HEK293 (cell line): Measurements from ENCODE around the gene RNF40.

ENCODE experiments used
- ELK4 ChIP-seq: IDR thresholded peaks from 2 replicates; pipeline ENCODE4 v1.6.1; 2011; ENCODE audit warnings: mild to moderate bottlenecking, low read depth, low read length, borderline replicate concordance
- GLIS1 ChIP-seq: fragments of 450-650 bp; formaldehyde crosslinking; IDR thresholded peaks from 2 replicates; pipeline ENCODE4 v1.5.1; 2016; ENCODE audit warnings: missing biosample characterization, missing genetic modification characterization
- KLF8 ChIP-seq: fragments of 450-650 bp; formaldehyde crosslinking; IDR thresholded peaks from 2 replicates; pipeline ENCODE4 v1.5.1; 2016; ENCODE audit warnings: missing biosample characterization, missing genetic modification characterization
- KLF9 ChIP-seq: fragments of 450-650 bp; formaldehyde crosslinking; IDR thresholded peaks from 2 replicates; pipeline ENCODE4 v1.5.1; 2016; ENCODE audit warnings: missing biosample characterization, missing genetic modification characterization, low read depth
- SP2 ChIP-seq: fragments of 450-650 bp; formaldehyde crosslinking; IDR thresholded peaks from 2 replicates; pipeline ENCODE4 v1.5.1; 2016; ENCODE audit warnings: missing biosample characterization, missing genetic modification characterization
- ZBTB8A ChIP-seq: fragments of 450-650 bp; formaldehyde crosslinking; IDR thresholded peaks from 2 replicates; pipeline ENCODE4 v1.5.1; 2016; ENCODE audit warnings: missing biosample characterization, missing genetic modification characterization
- ZFHX2 ChIP-seq: fragments of 450-650 bp; formaldehyde crosslinking; conservative IDR thresholded peaks from 2 replicates; pipeline ENCODE4 v1.5.1; 2016; ENCODE audit warnings: missing biosample characterization, missing genetic modification characterization
- ZNF133 ChIP-seq: fragments of 450-650 bp; formaldehyde crosslinking; IDR thresholded peaks from 2 replicates; pipeline ENCODE4 v1.5.1; 2016; ENCODE audit warnings: missing biosample characterization, missing genetic modification characterization
- ZNF148 ChIP-seq: fragments of 450-650 bp; formaldehyde crosslinking; IDR thresholded peaks from 2 replicates; pipeline ENCODE4 v1.5.0; 2017; ENCODE audit warnings: missing biosample characterization, missing genetic modification characterization, borderline replicate concordance
- ZNF157 ChIP-seq: fragments of 450-650 bp; formaldehyde crosslinking; IDR thresholded peaks from 2 replicates; pipeline ENCODE4 v1.5.1; 2016; ENCODE audit warnings: missing biosample characterization, missing genetic modification characterization
- ZNF19 ChIP-seq: fragments of 450-650 bp; formaldehyde crosslinking; IDR thresholded peaks from 2 replicates; pipeline ENCODE4; 2016; ENCODE audit warnings: missing biosample characterization, missing genetic modification characterization, low read depth
- ZNF350 ChIP-seq: fragments of 450-650 bp; formaldehyde crosslinking; IDR thresholded peaks from 2 replicates; pipeline ENCODE4 v1.5.0; 2017; ENCODE audit warnings: missing biosample characterization, mild to moderate bottlenecking, missing genetic modification characterization
- ZNF518A ChIP-seq: fragments of 450-650 bp; formaldehyde crosslinking; conservative IDR thresholded peaks from 2 replicates; pipeline ENCODE4 v1.5.1; 2016; ENCODE audit warnings: low read depth, missing biosample characterization, missing genetic modification characterization
- ZNF529 ChIP-seq: fragments of 450-650 bp; formaldehyde crosslinking; IDR thresholded peaks from 2 replicates; pipeline ENCODE4 v1.5.1; 2017; ENCODE audit warnings: missing genetic modification characterization, missing biosample characterization; ENCODE audit not compliant: insufficient replicate concordance
- ZNF530 ChIP-seq: fragments of 450-650 bp; formaldehyde crosslinking; IDR thresholded peaks from 2 replicates; pipeline ENCODE4 v1.5.1; 2016; ENCODE audit warnings: low read depth, missing biosample characterization, missing genetic modification characterization
- ZNF558 ChIP-seq: fragments of 450-650 bp; formaldehyde crosslinking; IDR thresholded peaks from 2 replicates; pipeline ENCODE4 v1.5.1; 2016; ENCODE audit warnings: missing biosample characterization, missing genetic modification characterization
- ZNF626 ChIP-seq: fragments of 450-650 bp; sonication (Bioruptor Pico); formaldehyde crosslinking; IDR thresholded peaks from 2 replicates; pipeline ENCODE4 v1.5.1; 2018; ENCODE audit warnings: missing biosample characterization, missing genetic modification characterization, inconsistent platforms
- ZNF701 ChIP-seq: fragments of 450-650 bp; formaldehyde crosslinking; IDR thresholded peaks from 2 replicates; pipeline ENCODE4 v1.5.1; 2016; ENCODE audit warnings: missing biosample characterization, missing genetic modification characterization
- ZNF830 ChIP-seq: fragments of 450-650 bp; IDR thresholded peaks from 2 replicates; pipeline ENCODE4 v1.5.0; 2018; ENCODE audit warnings: missing biosample characterization, missing genetic modification characterization, low read depth, mild to moderate bottlenecking, moderate library complexity
- ZSCAN16 ChIP-seq: fragments of 450-650 bp; formaldehyde crosslinking; IDR thresholded peaks from 2 replicates; pipeline ENCODE4 v1.5.1; 2016; ENCODE audit warnings: missing biosample characterization, missing genetic modification characterization
- ZSCAN18 ChIP-seq: fragments of 450-650 bp; formaldehyde crosslinking; IDR thresholded peaks from 2 replicates; pipeline ENCODE4 v1.5.1; 2016; ENCODE audit warnings: missing biosample characterization, missing genetic modification characterization
- ZSCAN30 ChIP-seq: fragments of 450-650 bp; IDR thresholded peaks from 2 replicates; pipeline ENCODE4 v1.5.1; 2018; ENCODE audit warnings: missing biosample characterization, mild to moderate bottlenecking, missing genetic modification characterization, moderate library complexity
- TF ChIP-seq, protein P1 (sequence below): fragments of 450-650 bp; formaldehyde crosslinking; conservative IDR thresholded peaks from 2 replicates; pipeline ENCODE4 v1.5.1; 2016; ENCODE audit warnings: low read depth, missing biosample characterization, missing genetic modification characterization

Gene RNF40

DNA sequence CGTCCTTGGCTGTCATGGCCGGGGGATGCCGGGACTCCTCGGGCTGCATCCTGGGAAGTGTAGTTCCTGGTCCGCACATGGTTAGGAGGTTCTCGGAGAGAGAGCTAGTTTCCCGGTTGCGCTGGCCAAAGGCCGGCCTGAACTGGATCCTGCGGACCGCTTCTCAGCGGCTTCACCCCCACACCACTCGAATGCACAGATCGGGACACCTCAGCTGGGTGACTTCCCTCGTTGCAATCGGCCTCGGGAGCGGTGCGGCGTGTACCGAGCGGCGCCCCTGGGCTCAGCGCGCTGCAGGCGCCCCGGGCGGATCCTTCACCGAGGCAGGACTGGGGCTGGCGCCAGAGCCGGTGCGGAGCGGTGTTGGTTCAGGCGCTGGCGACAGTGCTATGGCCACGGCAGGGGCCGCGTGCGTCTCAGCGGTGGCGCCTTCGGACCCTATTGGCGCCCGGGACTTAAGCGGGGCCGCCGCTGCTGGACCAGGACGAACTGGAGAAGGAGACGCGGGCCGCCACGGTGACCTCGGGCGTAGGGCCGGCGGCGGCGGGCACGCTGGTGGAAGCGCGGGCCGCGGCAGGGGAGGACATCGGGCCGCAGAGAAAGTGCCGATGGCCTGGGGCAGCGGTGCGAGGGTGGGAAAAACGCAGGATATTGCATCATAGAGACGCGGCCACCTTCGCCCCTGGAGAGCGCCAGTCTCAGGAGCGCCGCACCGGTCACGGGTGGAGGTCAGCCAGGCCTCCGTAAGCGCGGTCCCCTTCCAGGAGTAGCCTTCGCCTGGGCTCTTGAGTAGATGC lies 13.5 kb downstream of the RNF40 start (continued):
- TF ChIP-seq SP2 (peak; percentile 32; the same call in 1 of the 2 replicates), ZNF133 (tag by site-specific recombination) (no peak; the same call in 1 of the 2 replicates), ZBTB8A (tag by site-specific recombination) (peak; percentile 83), ZSCAN16 (tag by site-specific recombination) (peak; percentile 50; the same call in 1 of the 2 replicates), KLF8 (peak; percentile 87), ELK4 (no peak), ZSCAN18 (no peak), ZFHX2 (tag by site-specific recombination) (peak; percentile 47), ZSCAN30 (peak; percentile 74), GLIS1 (tag by site-specific recombination) (peak; percentile 61), ZNF830 (no peak), ZNF19 (tag by site-specific recombination) (no peak), ZNF558 (tag by site-specific recombination) (no peak), ZNF530 (tag by site-specific recombination) (no peak), ZNF626 (tag by site-specific recombination) (no peak), ZNF148 (tag by site-specific recombination) (no peak), ZNF350 (no peak), KLF9 (peak; percentile 88; the same call in 1 of the 2 replicates), ZNF701 (tag by site-specific recombination) (no peak), ZNF518A (tag by site-specific recombination) (0 out of 2 replicates have a peak, but pooled peaks have one; percentile 28), ZNF157 (tag by site-specific recombination) (no peak; the same call in 1 of the 2 replicates), ZNF529 (tag by site-specific recombination) (no peak)
- TF ChIP-seq, protein P1, sequence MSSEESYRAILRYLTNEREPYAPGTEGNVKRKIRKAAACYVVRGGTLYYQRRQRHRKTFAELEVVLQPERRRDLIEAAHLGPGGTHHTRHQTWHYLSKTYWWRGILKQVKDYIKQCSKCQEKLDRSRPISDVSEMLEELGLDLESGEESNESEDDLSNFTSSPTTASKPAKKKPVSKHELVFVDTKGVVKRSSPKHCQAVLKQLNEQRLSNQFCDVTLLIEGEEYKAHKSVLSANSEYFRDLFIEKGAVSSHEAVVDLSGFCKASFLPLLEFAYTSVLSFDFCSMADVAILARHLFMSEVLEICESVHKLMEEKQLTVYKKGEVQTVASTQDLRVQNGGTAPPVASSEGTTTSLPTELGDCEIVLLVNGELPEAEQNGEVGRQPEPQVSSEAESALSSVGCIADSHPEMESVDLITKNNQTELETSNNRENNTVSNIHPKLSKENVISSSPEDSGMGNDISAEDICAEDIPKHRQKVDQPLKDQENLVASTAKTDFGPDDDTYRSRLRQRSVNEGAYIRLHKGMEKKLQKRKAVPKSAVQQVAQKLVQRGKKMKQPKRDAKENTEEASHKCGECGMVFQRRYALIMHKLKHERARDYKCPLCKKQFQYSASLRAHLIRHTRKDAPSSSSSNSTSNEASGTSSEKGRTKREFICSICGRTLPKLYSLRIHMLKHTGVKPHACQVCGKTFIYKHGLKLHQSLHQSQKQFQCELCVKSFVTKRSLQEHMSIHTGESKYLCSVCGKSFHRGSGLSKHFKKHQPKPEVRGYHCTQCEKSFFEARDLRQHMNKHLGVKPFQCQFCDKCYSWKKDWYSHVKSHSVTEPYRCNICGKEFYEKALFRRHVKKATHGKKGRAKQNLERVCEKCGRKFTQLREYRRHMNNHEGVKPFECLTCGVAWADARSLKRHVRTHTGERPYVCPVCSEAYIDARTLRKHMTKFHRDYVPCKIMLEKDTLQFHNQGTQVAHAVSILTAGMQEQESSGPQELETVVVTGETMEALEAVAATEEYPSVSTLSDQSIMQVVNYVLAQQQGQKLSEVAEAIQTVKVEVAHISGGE (tag by site-specific recombination) = peak; percentile 92
